Measurements from ENCODE around the gene NF1.

Gene NF1

GRCh38 chr17:31401456-31402254 lies 306.9 kb downstream of the NF1 start:
- no peak for DNase-seq (ENCODE audit: low read depth, low spot score)

DNA sequence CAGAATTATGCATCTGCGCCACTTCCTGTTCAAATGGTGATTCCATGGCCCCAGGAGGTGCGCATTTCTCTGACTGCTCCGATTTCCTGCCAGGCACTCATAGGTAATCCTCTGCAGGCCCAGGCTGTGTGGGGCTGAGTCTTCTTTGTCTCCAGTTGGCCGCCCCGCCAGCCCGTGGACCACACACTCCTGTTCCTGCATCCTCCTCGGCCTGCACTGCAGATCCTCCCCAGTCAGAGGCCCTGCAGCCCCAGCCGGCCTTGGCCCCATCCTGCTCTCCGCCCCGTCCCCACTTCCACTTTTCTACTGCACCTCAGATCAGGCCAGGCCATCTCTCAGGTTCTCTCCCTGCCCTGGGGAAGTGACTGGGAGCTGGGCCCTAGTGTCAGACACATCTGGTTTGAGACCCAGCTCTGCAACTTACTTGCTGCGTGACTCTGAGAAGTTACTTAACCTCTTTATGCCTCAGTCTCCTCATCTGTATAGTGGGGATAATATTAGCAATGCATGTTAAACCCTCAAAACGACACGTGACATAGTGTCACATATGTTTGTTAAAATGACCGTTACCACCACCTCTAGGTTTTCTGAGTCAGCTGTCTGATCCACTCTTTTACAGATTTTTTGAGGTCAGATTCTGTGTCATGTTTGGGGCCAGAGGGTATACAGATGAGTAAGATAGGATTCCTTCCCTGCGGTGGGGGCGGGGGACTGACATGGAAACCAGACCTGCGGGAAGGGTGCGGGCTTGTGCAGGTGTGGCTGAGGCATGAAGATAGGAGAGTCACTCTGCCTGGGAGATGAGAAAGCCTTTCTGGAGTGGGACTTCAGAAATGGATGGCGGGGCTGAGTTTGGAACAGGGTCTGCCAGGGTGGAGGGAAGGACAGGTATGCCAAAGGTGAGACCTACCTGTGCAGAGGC lies 309.5 kb downstream of the NF1 start:
- no peak for DNase-seq (ENCODE audit: low read depth, low spot score)

- DNase-seq (ENCODE audit: low read depth, low spot score) = no peak
Observed at GRCh38 chr17:31405890-31406371, 311.2 kb downstream of the NF1 start.

DNA sequence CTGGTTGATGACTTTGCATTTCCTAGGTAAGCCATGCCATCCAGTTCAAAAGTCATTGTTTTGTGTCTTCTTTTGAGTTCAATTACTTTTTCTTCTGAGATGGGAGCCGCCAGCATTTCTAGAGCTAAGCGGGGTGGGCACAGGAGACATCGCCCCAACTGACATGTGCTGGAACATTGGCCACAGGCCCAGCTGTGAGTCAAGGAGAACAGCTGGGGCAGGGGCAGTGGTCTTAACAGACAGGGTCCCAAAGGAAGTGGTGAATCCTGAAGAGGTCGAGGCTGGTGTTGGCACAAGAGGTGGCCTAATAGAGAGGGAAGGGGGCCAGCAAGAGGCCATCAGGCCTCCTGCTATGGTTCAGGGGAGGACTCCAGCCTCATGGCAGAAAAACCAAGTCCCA lies 313.8 kb downstream of the NF1 start:
- DNase-seq (ENCODE audit: low read depth, low spot score) = no peak

GRCh38 chr17:31411707-31412285 lies 317.0 kb downstream of the NF1 start:
- DNase-seq (ENCODE audit: low read depth, low spot score) = no peak

GRCh38 chr17:31412511-31412910 lies 317.7 kb downstream of the NF1 start:
- DNase-seq (ENCODE audit: low read depth, low spot score) = no peak

DNA sequence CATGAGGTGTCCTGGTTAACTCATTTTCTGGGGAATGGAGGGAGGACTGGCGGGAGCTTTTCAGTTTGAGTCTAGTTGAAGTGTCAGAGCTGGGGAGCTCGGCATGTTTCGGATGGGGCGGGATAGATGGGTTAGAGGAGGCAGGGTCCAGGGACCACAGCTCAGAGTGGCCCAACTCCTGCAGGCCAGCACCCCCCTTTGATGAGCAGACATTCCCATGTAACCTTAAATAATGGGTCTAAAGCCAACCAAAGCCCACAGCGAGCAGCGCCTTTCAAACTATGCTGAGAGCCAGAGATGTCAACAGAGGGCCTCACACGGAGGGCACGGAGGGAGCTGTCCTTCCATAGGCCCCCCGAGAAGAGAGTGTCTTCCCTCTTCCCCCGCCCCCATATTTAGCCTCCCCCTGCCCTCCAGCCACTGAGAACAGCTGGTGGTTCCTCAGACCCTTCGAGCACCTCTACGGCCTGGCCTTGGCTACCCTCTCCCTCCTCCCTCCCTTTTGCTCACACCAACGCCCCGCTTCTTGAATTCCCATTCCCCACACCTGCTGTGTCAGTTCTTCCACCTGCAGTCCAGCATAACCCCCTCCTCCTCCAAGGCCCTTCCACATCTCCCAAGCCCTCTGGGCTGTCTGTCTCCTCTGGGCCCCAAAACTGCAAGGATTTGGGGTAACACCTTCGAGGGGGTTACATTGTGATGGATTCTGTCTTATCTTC lies 318.5 kb downstream of the NF1 start:
- no peak for DNase-seq (ENCODE audit: low read depth, low spot score)

DNA sequence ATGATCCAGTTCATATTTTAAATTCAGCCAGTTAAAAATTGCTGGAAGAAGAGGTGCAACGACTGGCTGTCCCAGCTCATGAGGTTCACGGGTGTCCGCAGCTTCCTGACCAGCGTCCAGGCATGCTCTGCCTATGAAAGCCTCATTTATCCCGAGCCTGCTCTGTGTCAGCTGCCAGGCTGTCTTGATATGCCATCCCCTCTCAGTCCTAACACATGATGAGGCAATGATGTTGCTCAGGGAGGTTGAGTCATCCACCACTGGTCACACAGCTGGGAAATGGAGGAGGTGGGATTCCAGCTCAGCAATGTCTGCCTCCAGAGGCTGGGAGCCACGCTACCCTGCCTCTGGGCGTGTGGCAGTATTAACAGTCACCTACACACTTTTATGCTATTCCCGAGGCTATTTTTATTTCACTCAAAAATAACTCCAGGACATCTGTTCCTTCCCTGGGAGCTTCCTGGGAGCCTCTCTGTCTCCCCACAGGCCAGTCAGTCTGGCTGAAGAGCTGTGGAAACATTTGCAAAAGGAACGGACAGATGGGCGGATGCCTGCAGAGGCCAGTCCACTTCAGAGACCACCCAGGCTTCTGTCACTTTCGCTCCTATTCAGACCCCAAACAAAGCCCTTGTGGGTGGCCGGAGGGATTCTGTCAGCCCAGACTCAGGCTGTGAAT lies 319.2 kb downstream of the NF1 start:
- DNase-seq (ENCODE audit: low read depth, low spot score) = no peak

DNA sequence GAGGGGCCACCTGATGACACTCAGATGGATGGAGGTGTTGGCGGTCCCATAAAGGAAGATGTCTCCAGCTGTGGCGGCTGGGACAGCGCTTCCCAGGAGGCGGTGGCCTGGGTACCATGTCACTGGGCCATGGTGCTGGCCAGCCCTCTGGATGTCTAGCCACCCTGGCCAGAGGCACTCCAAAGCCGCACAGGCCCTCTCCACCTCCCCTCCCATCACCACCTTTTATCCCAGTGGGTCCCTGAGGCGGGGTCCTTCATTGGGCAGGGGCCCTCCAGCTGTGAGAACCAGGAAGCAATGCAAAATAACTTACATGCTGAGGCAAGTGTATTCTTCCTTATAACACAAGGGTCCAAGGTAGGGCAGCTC lies 319.8 kb downstream of the NF1 start:
- no peak for DNase-seq (ENCODE audit: low read depth, low spot score)

- no peak for DNase-seq (ENCODE audit: low read depth, low spot score)
Observed at GRCh38 chr17:31415004-31415454, 320.3 kb downstream of the NF1 start.

DNA sequence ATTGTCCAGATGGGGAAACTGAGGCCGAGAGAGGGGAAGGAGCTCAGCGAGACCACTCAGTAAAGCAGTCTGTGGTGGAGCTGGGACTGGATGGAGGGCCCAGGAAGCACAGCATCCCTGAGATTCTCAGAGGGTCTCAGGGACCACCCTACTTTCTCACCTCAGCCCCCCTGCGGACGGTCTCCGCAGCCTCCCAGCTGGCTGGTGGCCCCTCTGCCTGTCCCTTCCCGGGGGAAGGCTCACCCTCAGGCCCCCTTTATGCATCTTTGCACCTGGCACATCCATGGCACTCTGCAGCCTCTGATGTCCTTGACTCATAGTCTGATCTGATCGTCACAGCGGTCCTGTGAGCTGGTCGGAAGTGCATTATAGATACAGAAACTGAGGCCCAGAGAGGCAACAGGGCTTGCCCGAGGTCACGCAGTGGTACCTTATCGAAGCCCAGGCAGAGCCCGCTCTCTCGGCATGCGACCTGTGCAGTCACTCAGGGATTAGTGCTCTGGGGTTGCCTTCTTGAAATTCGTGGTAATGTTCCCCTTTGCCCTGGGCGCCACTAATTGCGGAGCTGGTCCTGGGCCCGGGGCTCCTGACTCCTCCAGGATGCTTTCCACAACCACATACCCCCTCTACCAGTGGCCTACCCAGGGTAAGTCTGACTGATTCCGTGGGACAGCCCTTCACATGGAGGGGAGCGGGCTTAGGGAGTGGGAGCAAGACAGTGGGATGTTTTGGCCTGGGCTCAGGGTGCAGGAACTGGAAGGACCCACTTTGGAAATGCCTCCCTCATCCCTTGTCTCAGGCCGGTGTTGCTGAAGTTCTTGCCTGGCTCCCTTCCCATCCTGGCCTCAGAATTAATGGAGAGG lies 321.1 kb downstream of the NF1 start:
- DNase-seq (ENCODE audit: low read depth, low spot score) = no peak

DNA sequence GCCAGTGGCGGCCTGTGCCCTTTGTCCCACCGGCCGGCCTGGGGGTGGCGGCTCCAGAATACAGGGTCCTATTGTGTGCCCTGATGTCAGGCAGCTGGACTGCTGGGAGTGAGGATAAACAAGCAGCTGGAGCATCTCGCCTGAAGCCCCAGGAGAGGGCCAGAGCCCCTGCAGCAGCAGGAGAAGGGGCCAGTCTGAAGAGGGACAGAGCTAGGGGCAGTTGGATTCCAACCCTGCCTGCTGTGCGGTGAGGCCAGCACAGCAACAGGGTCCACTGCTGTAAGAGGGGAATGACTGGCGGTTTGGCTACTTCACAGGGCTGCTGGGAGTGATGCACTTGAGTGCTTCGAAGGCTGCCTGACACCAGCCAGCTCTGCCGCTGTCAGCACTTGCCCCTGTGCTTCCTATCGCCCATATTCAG lies 321.7 kb downstream of the NF1 start:
- DNase-seq (ENCODE audit: low read depth, low spot score) = no peak

GRCh38 chr17:31417051-31417792 lies 322.4 kb downstream of the NF1 start:
- no peak for DNase-seq (ENCODE audit: low read depth, low spot score)

GRCh38 chr17:31418773-31419350 lies 324.1 kb downstream of the NF1 start:
- DNase-seq (ENCODE audit: low read depth, low spot score) = no peak

DNA sequence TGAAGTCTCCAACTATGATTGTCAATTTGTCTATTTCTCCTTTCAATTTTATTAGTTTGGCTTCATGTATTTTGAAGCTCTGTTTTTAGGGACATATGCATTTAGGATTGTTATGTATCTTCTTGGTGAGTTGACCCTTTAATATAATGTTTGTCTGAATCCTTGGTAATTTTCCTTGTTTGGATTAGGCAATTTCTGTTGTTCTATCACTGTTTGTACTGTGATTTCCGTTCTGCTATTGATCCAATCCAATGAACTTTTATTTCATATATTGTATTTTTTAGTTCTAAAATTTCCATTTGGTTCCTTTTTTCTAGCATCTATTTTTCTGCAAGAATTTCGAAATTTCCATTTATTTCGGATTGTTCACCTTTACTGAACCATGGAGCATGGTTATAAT lies 327.7 kb downstream of the NF1 start:
- DNase-seq (ENCODE audit: low read depth, low spot score) = no peak

DNA sequence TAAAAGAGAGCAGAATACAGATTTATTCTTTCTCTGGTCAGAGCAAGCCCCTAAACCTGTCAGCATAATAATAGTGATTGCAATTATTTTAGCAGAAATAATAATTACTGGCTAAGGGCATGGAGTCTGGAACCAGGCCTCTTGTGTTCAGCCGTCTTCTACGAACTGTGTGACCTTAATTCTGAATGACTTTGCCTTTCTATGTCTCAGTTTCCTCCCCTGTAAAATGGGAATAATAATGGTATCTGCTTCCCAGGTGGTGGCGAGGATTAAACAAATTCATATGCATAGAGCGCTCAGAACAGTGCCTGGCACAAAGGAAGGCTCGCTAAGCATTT lies 330.1 kb downstream of the NF1 start:
- DNase-seq (ENCODE audit: low read depth, low spot score) = no peak

DNA sequence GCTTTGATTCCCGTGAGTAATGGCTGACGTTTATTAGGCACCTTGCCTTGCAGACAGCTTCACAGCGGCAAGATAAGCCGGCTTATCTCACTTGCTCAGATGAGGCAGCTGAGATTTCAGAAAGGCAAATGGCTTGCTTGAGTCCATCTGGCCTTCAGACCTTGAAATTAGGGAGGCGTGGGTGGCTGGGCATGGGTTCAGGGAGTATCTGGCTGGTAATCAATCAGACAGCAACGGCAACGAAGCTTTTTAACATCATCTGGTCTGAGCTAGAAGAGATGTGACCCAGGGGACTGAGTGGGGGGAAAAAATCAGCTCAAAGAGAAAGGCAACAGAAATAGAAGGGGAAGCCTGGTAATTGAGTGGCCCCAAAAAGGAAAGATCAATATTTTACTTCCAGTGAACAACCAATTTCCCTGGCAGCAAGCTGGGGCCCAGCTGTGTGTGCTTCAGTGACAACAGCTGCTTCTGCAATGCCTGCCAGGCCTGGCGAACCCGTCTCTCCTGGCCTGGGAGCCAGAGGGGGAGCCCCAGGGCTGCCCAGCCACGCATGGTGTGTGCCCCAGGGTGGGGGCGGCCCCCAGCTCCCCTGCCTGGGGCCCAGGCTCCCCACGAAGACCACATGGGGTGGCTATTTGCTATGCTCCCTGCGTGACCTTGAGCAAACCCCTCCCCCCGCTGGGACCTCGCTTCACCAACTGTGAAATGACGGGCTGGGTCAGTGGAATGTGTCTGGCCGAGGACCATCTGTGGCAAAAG lies 330.7 kb downstream of the NF1 start:
- DNase-seq (ENCODE audit: low read depth, low spot score) = no peak
